MCF 10A (cell line): ENCODE data around the gene TMEFF2. TPM values are rescaled to one million over a fixed set of nuclear protein-coding genes. Genes with fewer than 3 reads are reported as not detected.

ENCODE experiments used
- BruUV-seq: library from RNA; stranded (reverse); fragments of 400-500 nt; replicated peaks from 2 replicates; lab custom pipeline; 2021; lab: Mats Ljungman, UMichigan
- CTCF ChIA-PET: fragments of 300-600 bp; sonication (Branson Sonifier 250); formaldehyde crosslinking; extraction: SDS; loops from one replicate; lab custom pipeline; 2021; ENCODE audit warnings: antibody characterized with exemption, inconsistent platforms; lab: Yijun Ruan, JAX
- POLR2A ChIA-PET: fragments of 300-600, 350-650 bp; sonication (Branson Sonifier 250); formaldehyde crosslinking; extraction: SDS; loops from one replicate; lab custom pipeline; 2020; ENCODE audit warnings: antibody characterized with exemption, inconsistent platforms; lab: Yijun Ruan, JAX
- DNase-seq: peaks from one replicate; pipeline ENCODE4 v3.0.0-alpha.2; 2018; ENCODE audit not compliant: unreplicated experiment
- H3K27ac Mint-ChIP-seq: one replicate; pipeline ENCODE4 v1.8.0; 2022; ENCODE audit warnings: mild to moderate bottlenecking, low read depth, mixed read lengths; ENCODE audit not compliant: unreplicated experiment
- H3K27me3 Mint-ChIP-seq: one replicate; pipeline ENCODE4 v1.8.0; 2022; ENCODE audit warnings: mixed read lengths; ENCODE audit not compliant: insufficient read depth, unreplicated experiment
- H3K36me3 Mint-ChIP-seq: one replicate; pipeline ENCODE4 v1.8.0; 2022; ENCODE audit warnings: mild to moderate bottlenecking, moderate library complexity, mixed read lengths; ENCODE audit not compliant: insufficient read depth, unreplicated experiment
- H3K4me1 Mint-ChIP-seq: one replicate; pipeline ENCODE4 v1.8.0; 2022; ENCODE audit warnings: mixed read lengths; ENCODE audit not compliant: insufficient read depth, unreplicated experiment
- H3K4me3 Mint-ChIP-seq: one replicate; pipeline ENCODE4 v1.8.0; 2022; ENCODE audit warnings: mild to moderate bottlenecking, moderate library complexity, mixed read lengths; ENCODE audit not compliant: unreplicated experiment
- H3K9me3 Mint-ChIP-seq: one replicate; pipeline ENCODE4 v1.8.0; 2022; ENCODE audit warnings: mixed read lengths; ENCODE audit not compliant: unreplicated experiment
- CTCF ChIP-seq: fragments of 200-600 bp; IDR thresholded peaks from one replicate; pipeline ENCODE4 v1.8.0; 2022; ENCODE audit warnings: antibody characterized with exemption, mild to moderate bottlenecking; ENCODE audit not compliant: unreplicated experiment
- intact Hi-C: fragments of 100-400 bp; cut with micrococcal nuclease; formaldehyde crosslinking; loops from 2 replicates; pipeline ENCODE4 v1.14.1; 2022
- total RNA-seq: library from RNA; stranded (reverse); gene quantifications from 2 replicates; pipeline ENCODE4 v1.2.3, GENCODE V29; 2022

TMEFF2 gene
- total RNA-seq, 1 experiment from 2014 or later, result not detected

- no TSS peak for BruUV-seq
- ChIA-PET CTCF (no interaction called here), POLR2A (interaction anchor here (0.6 kb wide), 1 partner anchor 11 kb away, joined by 3 read pairs; no protein-coding TSS in a partner anchor)
- Mint-ChIP-seq H3K4me1 (peaks cover 14% of the 10 kb centered on the region), H3K9me3 (no peaks in the 10 kb centered on the region), H3K27me3 (no peaks in the 10 kb centered on the region), H3K4me3 (no peak overlapping the region), H3K27ac (no peak overlapping the region), H3K36me3 (no peaks in the 10 kb centered on the region)
- no peak for TF ChIP-seq CTCF
- intact Hi-C loops, result no loop called here
- DNase-seq, result no peak
Observed at GRCh38 chr2:191951832-191952231, 242.9 kb downstream of the TMEFF2 start.

GRCh38 chr2:191951376-191951775 lies 243.4 kb downstream of the TMEFF2 start:
- H3K9me3 Mint-ChIP-seq, result no peaks in the 10 kb centered on the region
- ChIA-PET CTCF (no interaction called here), POLR2A (no interaction called here)
- H3K36me3 Mint-ChIP-seq, result no peaks in the 10 kb centered on the region
- BruUV-seq, result no TSS peak
- no peak for DNase-seq
- H3K27me3 Mint-ChIP-seq, result no peaks in the 10 kb centered on the region
- H3K27ac Mint-ChIP-seq, result no peak overlapping the region
- no peak for TF ChIP-seq CTCF
- no peak overlapping the region for H3K4me3 Mint-ChIP-seq
- intact Hi-C loops, result no loop called here
- H3K4me1 Mint-ChIP-seq, result peaks cover 18% of the 10 kb centered on the region

GRCh38 chr2:191950132-191950874 lies 244.4 kb downstream of the TMEFF2 start:
- Mint-ChIP-seq H3K36me3 (no peaks in the 10 kb centered on the region), H3K4me3 (no peak overlapping the region), H3K27me3 (no peaks in the 10 kb centered on the region), H3K9me3 (no peaks in the 10 kb centered on the region), H3K4me1 (peaks cover 19% of the 10 kb centered on the region), H3K27ac (no peak overlapping the region)
- ChIA-PET POLR2A (interaction anchor here (0.6 kb wide), 1 partner anchor 18 kb away, joined by 4 read pairs; no protein-coding TSS in a partner anchor), CTCF (interaction anchor here (0.6 kb wide), 2 partner anchors 8 to 53 kb away, joined by 3 read pairs; no protein-coding TSS in a partner anchor)
- DNase-seq, result peak; percentile 30
- BruUV-seq, result no TSS peak
- intact Hi-C loops, result no loop called here
- TF ChIP-seq CTCF, result no peak

GRCh38 chr2:191947235-191947634 lies 247.5 kb downstream of the TMEFF2 start:
- no TSS peak for BruUV-seq
- Mint-ChIP-seq H3K36me3 (no peaks in the 10 kb centered on the region), H3K4me3 (no peak overlapping the region), H3K27ac (no peak overlapping the region), H3K4me1 (peaks cover 25% of the 10 kb centered on the region), H3K9me3 (no peaks in the 10 kb centered on the region), H3K27me3 (no peaks in the 10 kb centered on the region)
- no peak for DNase-seq
- ChIA-PET CTCF (interaction anchor here (0.6 to 0.7 kb wide), 2 partner anchors 12 to 200 kb away, joined by 3 read pairs; no protein-coding TSS in a partner anchor), POLR2A (no interaction called here)
- intact Hi-C loops, result no loop called here
- no peak for TF ChIP-seq CTCF
